ENCODE measurements around the gene MSANTD7. TPM values are rescaled to one million over a fixed set of nuclear protein-coding genes. Genes with fewer than 3 reads are reported as not detected.

Gene MSANTD7
- polyA plus RNA-seq, 3 donors: 5.0 to 7.6 (median 7.3) TPM

DNA sequence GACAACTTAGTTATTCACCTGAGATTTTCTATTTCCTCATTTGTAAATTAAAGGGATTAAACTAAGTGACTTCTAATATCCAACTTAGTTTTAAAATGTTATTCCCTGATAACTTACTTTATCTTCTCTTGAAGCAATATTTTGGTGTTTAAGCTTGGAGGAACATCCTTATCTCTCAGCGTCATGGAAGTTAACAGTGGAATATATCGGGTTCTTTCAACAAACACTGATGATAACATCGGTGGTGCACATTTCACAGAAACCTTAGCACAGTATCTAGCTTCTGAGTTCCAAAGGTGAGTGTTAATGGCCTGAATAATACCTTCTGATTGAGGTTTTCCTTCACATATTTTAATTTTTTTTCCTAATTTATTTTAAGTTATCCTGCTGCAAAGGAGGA lies 14.1 kb downstream of the MSANTD7 start:
- H3K36me3 ChIP-seq (replicated peaks in 1 of 2; ENCODE audit: control insufficient read depth in 1 of 2, insufficient read depth in 2 of 2, low read length in 2 of 2): peaks cover 57 to 87% of the 10 kb centered on the region in 2 donors
- H2AFZ ChIP-seq (ENCODE audit: insufficient read depth, low read depth, low read length, poor library complexity, severe bottlenecking): no peak overlapping the region
- Mint-ChIP-seq H3K36me3 (peaks cover 57 to 66% of the 10 kb centered on the region in 2 donors), H3K9me3 (no peaks in the 10 kb centered on the region), H3K27me3 (ENCODE audit: low read depth in 3 of 3) (no peaks in the 10 kb centered on the region), H3K4me3 (no peak overlapping the region), H3K4me1 (no peaks in the 10 kb centered on the region), H3K27ac (no peak overlapping the region)
- TF ChIP-seq, protein P1, sequence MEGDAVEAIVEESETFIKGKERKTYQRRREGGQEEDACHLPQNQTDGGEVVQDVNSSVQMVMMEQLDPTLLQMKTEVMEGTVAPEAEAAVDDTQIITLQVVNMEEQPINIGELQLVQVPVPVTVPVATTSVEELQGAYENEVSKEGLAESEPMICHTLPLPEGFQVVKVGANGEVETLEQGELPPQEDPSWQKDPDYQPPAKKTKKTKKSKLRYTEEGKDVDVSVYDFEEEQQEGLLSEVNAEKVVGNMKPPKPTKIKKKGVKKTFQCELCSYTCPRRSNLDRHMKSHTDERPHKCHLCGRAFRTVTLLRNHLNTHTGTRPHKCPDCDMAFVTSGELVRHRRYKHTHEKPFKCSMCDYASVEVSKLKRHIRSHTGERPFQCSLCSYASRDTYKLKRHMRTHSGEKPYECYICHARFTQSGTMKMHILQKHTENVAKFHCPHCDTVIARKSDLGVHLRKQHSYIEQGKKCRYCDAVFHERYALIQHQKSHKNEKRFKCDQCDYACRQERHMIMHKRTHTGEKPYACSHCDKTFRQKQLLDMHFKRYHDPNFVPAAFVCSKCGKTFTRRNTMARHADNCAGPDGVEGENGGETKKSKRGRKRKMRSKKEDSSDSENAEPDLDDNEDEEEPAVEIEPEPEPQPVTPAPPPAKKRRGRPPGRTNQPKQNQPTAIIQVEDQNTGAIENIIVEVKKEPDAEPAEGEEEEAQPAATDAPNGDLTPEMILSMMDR (IDR thresholded peaks at IDR 0.05): no peak
- no peaks in the 10 kb centered on the region for H4K20me1 ChIP-seq (ENCODE audit: insufficient read depth, low read length)
- intact Hi-C loops (cut with micrococcal nuclease): no loop called here
- no peak overlapping the region for H3K4me3 ChIP-seq (replicated peaks in 1 of 3; ENCODE audit: low read depth in 2 of 3, low read length in 3 of 3)
- no CpG with 5 or more reads among the region's 3 CpGs for WGBS (ENCODE audit: insufficient coverage)
- no peak overlapping the region for H3K4me2 ChIP-seq (replicated peaks; ENCODE audit: extremely low read depth, low read length, poor library complexity, severe bottlenecking)
- H3K9ac ChIP-seq (ENCODE audit: insufficient read depth, low read length, poor library complexity, severe bottlenecking): no peak overlapping the region
- DNase-seq: no peak
- no peaks in the 10 kb centered on the region for H3K4me1 ChIP-seq (ENCODE audit: control insufficient read depth in 1 of 2, insufficient read depth in 2 of 2, low read length in 2 of 2)
- no peaks in the 10 kb centered on the region for H3K79me2 ChIP-seq (ENCODE audit: insufficient read depth, low read length)
- H3K27ac ChIP-seq (ENCODE audit: low read depth in 1 of 2, low read length in 2 of 2): no peak overlapping the region
- no peaks in the 10 kb centered on the region for H3K27me3 ChIP-seq (ENCODE audit: control insufficient read depth in 2 of 2, insufficient read depth in 2 of 2, low read length in 2 of 2)
- no peaks in the 10 kb centered on the region for H3K9me3 ChIP-seq (replicated peaks in 1 of 2; ENCODE audit: control insufficient read depth in 1 of 2, insufficient read depth in 1 of 2, low read length in 2 of 2)

DNA sequence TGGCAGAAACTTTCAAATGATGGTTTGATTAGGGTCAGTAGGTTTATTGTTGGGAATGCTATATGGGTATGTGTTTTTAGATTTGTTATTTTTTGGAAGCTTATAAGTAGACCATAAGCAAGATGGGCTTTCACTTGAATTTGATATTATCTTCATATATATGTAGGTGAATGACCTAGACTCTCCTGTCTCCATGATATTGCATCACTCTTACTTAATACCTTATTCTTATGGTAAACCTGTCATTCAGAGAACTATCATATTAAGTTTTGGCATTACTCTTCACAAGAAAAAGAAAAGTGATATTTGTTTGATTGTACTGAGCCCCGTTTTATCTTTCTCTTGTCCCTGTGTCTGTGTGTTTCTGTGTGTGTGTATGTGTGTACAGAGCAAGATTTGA lies 17.3 kb downstream of the MSANTD7 start:
- H3K9ac ChIP-seq (ENCODE audit: insufficient read depth, low read length, poor library complexity, severe bottlenecking): no peak overlapping the region
- H3K36me3 Mint-ChIP-seq: peaks cover 55 to 64% of the 10 kb centered on the region in 2 donors
- no peak overlapping the region for H2AFZ ChIP-seq (ENCODE audit: insufficient read depth, low read depth, low read length, poor library complexity, severe bottlenecking)
- H3K4me1 Mint-ChIP-seq: peaks cover 21% of the 10 kb centered on the region
- peaks cover 7 to 22% of the 10 kb centered on the region in 2 donors for H3K4me1 ChIP-seq (ENCODE audit: control insufficient read depth in 1 of 2, insufficient read depth in 2 of 2, low read length in 2 of 2)
- H3K27me3 ChIP-seq (ENCODE audit: control insufficient read depth in 2 of 2, insufficient read depth in 2 of 2, low read length in 2 of 2): no peaks in the 10 kb centered on the region
- DNase-seq: no peak
- peaks cover 44 to 68% of the 10 kb centered on the region in 2 donors for H3K36me3 ChIP-seq (replicated peaks in 1 of 2; ENCODE audit: control insufficient read depth in 1 of 2, insufficient read depth in 2 of 2, low read length in 2 of 2)
- peaks cover 0 to 3% (median 0%) of the 10 kb centered on the region in 3 donors for H3K27me3 Mint-ChIP-seq (ENCODE audit: low read depth in 3 of 3)
- no peak overlapping the region for H3K4me2 ChIP-seq (replicated peaks; ENCODE audit: extremely low read depth, low read length, poor library complexity, severe bottlenecking)
- no peaks in the 10 kb centered on the region for H3K9me3 ChIP-seq (replicated peaks in 1 of 2; ENCODE audit: control insufficient read depth in 1 of 2, insufficient read depth in 1 of 2, low read length in 2 of 2)
- no peak overlapping the region for H3K4me3 ChIP-seq (replicated peaks in 1 of 3; ENCODE audit: low read depth in 2 of 3, low read length in 3 of 3)
- H4K20me1 ChIP-seq (ENCODE audit: insufficient read depth, low read length): no peaks in the 10 kb centered on the region
- H3K27ac Mint-ChIP-seq: no peak overlapping the region
- no peaks in the 10 kb centered on the region for H3K79me2 ChIP-seq (ENCODE audit: insufficient read depth, low read length)
- H3K4me3 Mint-ChIP-seq: no peak overlapping the region
- no peak overlapping the region for H3K27ac ChIP-seq (ENCODE audit: low read depth in 1 of 2, low read length in 2 of 2)
- TF ChIP-seq, protein P1 (IDR thresholded peaks at IDR 0.05): no peak
- no CpG with 5 or more reads among the region's 1 CpG for WGBS (ENCODE audit: insufficient coverage)
- intact Hi-C loops (cut with micrococcal nuclease): no loop called here
- no peaks in the 10 kb centered on the region for H3K9me3 Mint-ChIP-seq

Data from CD14-positive monocyte (primary cell).